MM.1S (cell line): Measurements from ENCODE around the gene AVPR1B.

Experiments used
- EZH2 ChIP-seq: fragments of 300-600 bp; sonication (generic); optimal IDR thresholded peaks from 2 replicates; pipeline ENCODE3; 2017; ENCODE audit warnings: low read depth, mild to moderate bottlenecking, antibody characterized with exemption, low read length, mixed read lengths
- EZH2phosphoT487 ChIP-seq: fragments of 300-600 bp; sonication (generic); IDR thresholded peaks from 2 replicates; pipeline ENCODE4 v1.6.1; 2018; ENCODE audit warnings: antibody characterized with exemption, low read length
- TF ChIP-seq, protein P1 (sequence below): fragments of 300-600 bp; sonication (generic); IDR thresholded peaks from 2 replicates; pipeline ENCODE4 v1.5.1; 2016; ENCODE audit warnings: antibody characterized with exemption, low read length, mixed read lengths

GRCh38 chr1:206142770-206143169 is 25.6 kb upstream of the AVPR1B start:
- TF ChIP-seq, protein P1, sequence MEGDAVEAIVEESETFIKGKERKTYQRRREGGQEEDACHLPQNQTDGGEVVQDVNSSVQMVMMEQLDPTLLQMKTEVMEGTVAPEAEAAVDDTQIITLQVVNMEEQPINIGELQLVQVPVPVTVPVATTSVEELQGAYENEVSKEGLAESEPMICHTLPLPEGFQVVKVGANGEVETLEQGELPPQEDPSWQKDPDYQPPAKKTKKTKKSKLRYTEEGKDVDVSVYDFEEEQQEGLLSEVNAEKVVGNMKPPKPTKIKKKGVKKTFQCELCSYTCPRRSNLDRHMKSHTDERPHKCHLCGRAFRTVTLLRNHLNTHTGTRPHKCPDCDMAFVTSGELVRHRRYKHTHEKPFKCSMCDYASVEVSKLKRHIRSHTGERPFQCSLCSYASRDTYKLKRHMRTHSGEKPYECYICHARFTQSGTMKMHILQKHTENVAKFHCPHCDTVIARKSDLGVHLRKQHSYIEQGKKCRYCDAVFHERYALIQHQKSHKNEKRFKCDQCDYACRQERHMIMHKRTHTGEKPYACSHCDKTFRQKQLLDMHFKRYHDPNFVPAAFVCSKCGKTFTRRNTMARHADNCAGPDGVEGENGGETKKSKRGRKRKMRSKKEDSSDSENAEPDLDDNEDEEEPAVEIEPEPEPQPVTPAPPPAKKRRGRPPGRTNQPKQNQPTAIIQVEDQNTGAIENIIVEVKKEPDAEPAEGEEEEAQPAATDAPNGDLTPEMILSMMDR = no peak
- TF ChIP-seq EZH2phosphoT487 (no peak), EZH2 (no peak)
